Occipital lobe (tissue), 3 donors: Measurements from ENCODE around the gene NEURL4. TPM values are rescaled to one million over a fixed set of nuclear protein-coding genes. Genes with fewer than 3 reads are reported as not detected.

Experiments
- DNase-seq: peaks from one replicate; lab custom pipeline; 2025; lab: John Stamatoyannopoulos, UW
- small RNA-seq: library from RNA; depleted of rRNA; stranded (forward); fragments of <200 nt; gene quantifications from one replicate; pipeline ENCODE3, GENCODE V24; 2014
- total RNA-seq: library from RNA; depleted of rRNA; stranded (reverse); fragments of >200 nt; gene quantifications from one replicate; pipeline ENCODE4 v1.2.3, GENCODE V29; 2014

Gene NEURL4
- total RNA-seq, 1 donor from 2014 or later: 46.6 TPM

GRCh38 chr17:7280519-7281073 lies 48.5 kb downstream of the NEURL4 start:
- peak; percentile 54 for DNase-seq

- no peak for DNase-seq
These were observed 49.7 kb downstream of the NEURL4 start for GRCh38 chr17:7279448-7279847.

GRCh38 chr17:7266784-7267183 lies 62.4 kb downstream of the NEURL4 start:
- DNase-seq: no peak

Small RNAs within 50 kb of the gene (small RNA-seq; reads per million reads assigned to genes)
- gene AC026954.2: not detected
- gene RF00019: not detected

Other genes starting within 250 kb of the NEURL4 start
- not detected for gene CLEC10A, start 249.1 kb downstream of the NEURL4 start, total RNA-seq
- not detected for gene ASGR2, start 214.5 kb downstream of the NEURL4 start, total RNA-seq
- gene ASGR1, start 150.0 kb downstream of the NEURL4 start, total RNA-seq: 15.6 TPM
- 131 TPM for gene DLG4, start 109.5 kb downstream of the NEURL4 start, total RNA-seq
- gene ACADVL, start 109.4 kb downstream of the NEURL4 start, total RNA-seq: 77.2 TPM
- 49.1 TPM for gene DVL2, start 94.8 kb downstream of the NEURL4 start, total RNA-seq
- gene PHF23, start 89.9 kb downstream of the NEURL4 start, total RNA-seq: 33.7 TPM
- 93.3 TPM for gene GABARAP, start 86.9 kb downstream of the NEURL4 start, total RNA-seq
- gene CTDNEP1, start 77.6 kb downstream of the NEURL4 start, total RNA-seq: 26.5 TPM
- gene ELP5, start 77.1 kb downstream of the NEURL4 start, total RNA-seq: 25.4 TPM
- gene CLDN7, start 66.9 kb downstream of the NEURL4 start, total RNA-seq: 0.16 TPM
- 0.16 TPM for gene SLC2A4, start 47.6 kb downstream of the NEURL4 start, total RNA-seq
- 2.7 TPM for gene YBX2, start 34.7 kb downstream of the NEURL4 start, total RNA-seq
- gene EIF5A, start 21.7 kb downstream of the NEURL4 start, total RNA-seq: 156 TPM
- 29.5 TPM for gene GPS2, start 14.0 kb downstream of the NEURL4 start, total RNA-seq
- not detected for gene ACAP1, start 7.2 kb upstream of the NEURL4 start, total RNA-seq
- gene KCTD11, start 22.8 kb upstream of the NEURL4 start, total RNA-seq: 3.9 TPM
- not detected for gene TMEM95, start 25.8 kb upstream of the NEURL4 start, total RNA-seq
- 0.94 TPM for gene TNK1, start 51.8 kb upstream of the NEURL4 start, total RNA-seq
- gene PLSCR3, start 65.2 kb upstream of the NEURL4 start, total RNA-seq: 10.0 TPM
- 55.2 TPM for gene TMEM256, start 74.8 kb upstream of the NEURL4 start, total RNA-seq
- gene NLGN2, start 78.5 kb upstream of the NEURL4 start, total RNA-seq: 9.2 TPM
- not detected for gene SPEM1, start 91.0 kb upstream of the NEURL4 start, total RNA-seq
- not detected for gene SPEM2, start 96.3 kb upstream of the NEURL4 start, total RNA-seq
- not detected for gene SPEM3, start 99.5 kb upstream of the NEURL4 start, total RNA-seq
- 3.7 TPM for gene TMEM102, start 106.1 kb upstream of the NEURL4 start, total RNA-seq
- 18.2 TPM for gene FGF11, start 110.2 kb upstream of the NEURL4 start, total RNA-seq
- 17.2 TPM for gene CHRNB1, start 115.7 kb upstream of the NEURL4 start, total RNA-seq
- gene ZBTB4, start 150.3 kb upstream of the NEURL4 start, total RNA-seq: 17.6 TPM
- not detected for gene SLC35G6, start 152.1 kb upstream of the NEURL4 start, total RNA-seq
- 54.6 TPM for gene POLR2A, start 155.0 kb upstream of the NEURL4 start, total RNA-seq
- gene TNFSF12, start 219.7 kb upstream of the NEURL4 start, total RNA-seq: 3.3 TPM
- 0.31 TPM for gene TNFSF13, start 229.4 kb upstream of the NEURL4 start, total RNA-seq
- gene SENP3, start 232.6 kb upstream of the NEURL4 start, total RNA-seq: 84.8 TPM